PFSK-1 (cell line): Measurements from ENCODE around the gene PAIP2B.

Experiments used
- FOXP2 ChIP-seq: optimal IDR thresholded peaks from 2 replicates; pipeline ENCODE3; 2011; ENCODE audit warnings: borderline replicate concordance, control low read depth, inconsistent platforms; ENCODE audit not compliant: insufficient read depth; ENCODE audit errors: extremely low read length, extremely low read depth
- POLR2AphosphoS5 ChIP-seq: IDR thresholded peaks from 2 replicates; pipeline ENCODE4 v1.6.1; 2012; ENCODE audit warnings: low read depth, mild to moderate bottlenecking, control low read depth, low read length, moderate library complexity
- REST ChIP-seq, 2 experiments: IDR thresholded peaks; 2 replicates each; pipeline versions ENCODE4 v1.6.1 to v1.8.0; 2011 to 2012; ENCODE audit warnings: low read depth in 2 of 2, low read length in 2 of 2, control low read depth in 1 of 2, inconsistent platforms in 1 of 2, mild to moderate bottlenecking in 1 of 2, moderate library complexity in 1 of 2; ENCODE audit not compliant: insufficient read depth in 1 of 2
- SIN3A ChIP-seq: IDR thresholded peaks from 2 replicates; pipeline ENCODE4 v1.6.1; 2012; ENCODE audit warnings: mild to moderate bottlenecking, low read length, moderate library complexity, borderline replicate concordance; ENCODE audit not compliant: insufficient read depth
- TAF1 ChIP-seq: IDR thresholded peaks from 2 replicates; pipeline ENCODE4 v1.6.1; 2012; ENCODE audit warnings: low read length, control low read depth, borderline replicate concordance; ENCODE audit not compliant: insufficient read depth

PAIP2B gene

GRCh38 chr2:71254776-71255175 lies 27.9 kb upstream of the PAIP2B start:
- TF ChIP-seq POLR2AphosphoS5 (no peak), SIN3A (no peak), TAF1 (no peak), REST (IDR thresholded peaks at IDR 0.05; ENCODE audit: insufficient read depth in 1 of 2, low read depth in 2 of 2, low read length in 2 of 2) (no peak), FOXP2 (no peak)

GRCh38 chr2:71254078-71254477 lies 27.2 kb upstream of the PAIP2B start:
- TF ChIP-seq FOXP2 (no peak), TAF1 (no peak), REST (IDR thresholded peaks at IDR 0.05; ENCODE audit: insufficient read depth in 1 of 2, low read depth in 2 of 2, low read length in 2 of 2) (no peak)

- TF ChIP-seq TAF1 = no peak
- TF ChIP-seq FOXP2 = no peak
- no peak for TF ChIP-seq POLR2AphosphoS5
- TF ChIP-seq SIN3A = no peak
- TF ChIP-seq REST (IDR thresholded peaks at IDR 0.05; ENCODE audit: insufficient read depth in 1 of 2, low read depth in 2 of 2, low read length in 2 of 2) = no peak
Measured at GRCh38 chr2:71253476-71253875, 26.6 kb upstream of the PAIP2B start.

- no peak for TF ChIP-seq REST (IDR thresholded peaks at IDR 0.05; ENCODE audit: insufficient read depth in 1 of 2, low read depth in 2 of 2, low read length in 2 of 2)
- no peak for TF ChIP-seq FOXP2
- TF ChIP-seq POLR2AphosphoS5 = no peak
- no peak for TF ChIP-seq SIN3A
- TF ChIP-seq TAF1 = no peak
Measured at GRCh38 chr2:71252862-71253261, 26.0 kb upstream of the PAIP2B start.

- TF ChIP-seq FOXP2 (no peak), REST (IDR thresholded peaks at IDR 0.05; ENCODE audit: insufficient read depth in 1 of 2, low read depth in 2 of 2, low read length in 2 of 2) (no peak), SIN3A (no peak), TAF1 (no peak), POLR2AphosphoS5 (no peak)
Measured at GRCh38 chr2:71250935-71251334, 24.0 kb upstream of the PAIP2B start.
